Esophagus (tissue), 2 donors: Measurements from ENCODE around the gene WDR20. TPM values are rescaled to one million over a fixed set of nuclear protein-coding genes. Genes with fewer than 3 reads are reported as not detected.
A peak's percentile ranks its signal among the peaks of the same experiment; 100 is the strongest.
"Not testable (repeated sequence)": the region's sequence is repeated elsewhere in the genome, so short reads cannot be mapped to it uniquely, and the experiment has no call there.

Source experiments
- H3K27ac ChIP-seq, 2 donors: one replicate each; pipeline ENCODE4 v1.5.1; 2013; ENCODE audit warnings: low read depth in 2 of 2, mild to moderate bottlenecking in 2 of 2, inconsistent platforms in 1 of 2, low read length in 1 of 2, moderate library complexity in 1 of 2
- H3K27me3 ChIP-seq, 2 donors: one replicate each; pipeline ENCODE4 v1.6.1; 2013; ENCODE audit warnings: low read length in 2 of 2, control low read depth in 1 of 2, mild to moderate bottlenecking in 1 of 2; ENCODE audit not compliant: insufficient read depth in 2 of 2, control insufficient read depth in 1 of 2
- H3K36me3 ChIP-seq, 2 donors: one replicate each; pipeline ENCODE4 v1.6.1; 2013; ENCODE audit warnings: low read length in 1 of 2; ENCODE audit not compliant: control insufficient read depth in 2 of 2, insufficient read depth in 2 of 2
- H3K4me1 ChIP-seq, 2 donors: one replicate each; pipeline ENCODE4 v1.6.1; 2013; ENCODE audit warnings: low read length in 1 of 2; ENCODE audit not compliant: control insufficient read depth in 2 of 2, insufficient read depth in 2 of 2
- H3K4me3 ChIP-seq, 2 donors: one replicate each; pipeline ENCODE4 v1.5.1; 2013; ENCODE audit warnings: low read length in 2 of 2, mild to moderate bottlenecking in 2 of 2, low read depth in 1 of 2, moderate library complexity in 1 of 2
- H3K9me3 ChIP-seq, 2 donors: one replicate each; pipeline ENCODE4 v1.6.1; 2013; ENCODE audit warnings: mild to moderate bottlenecking in 2 of 2, low read depth in 1 of 2, low read length in 1 of 2, moderate library complexity in 1 of 2; ENCODE audit not compliant: control insufficient read depth in 2 of 2, insufficient read depth in 1 of 2
- WGBS, 2 donors: extraction: QIAGEN DNeasy Blood & Tissue Kit; methylation state at CpG; one replicate each; pipeline ENCODE4 v1.1.7; 2013; 5-methylcytosine and 5-hydroxymethylcytosine counted together
- polyA plus RNA-seq, 2 donors: library from polyadenylated mRNA; stranded (reverse); fragments of 200-250 nt; gene quantifications; one replicate each; pipeline ENCODE4 v1.2.3, GENCODE V29; 2013
- donor health status: healthy with polysubstance abuse.
- donor health status: Bipolar disorder and iron deficiency.

Gene WDR20
- polyA plus RNA-seq, 2 donors: 12.8 to 13.1 TPM

DNA sequence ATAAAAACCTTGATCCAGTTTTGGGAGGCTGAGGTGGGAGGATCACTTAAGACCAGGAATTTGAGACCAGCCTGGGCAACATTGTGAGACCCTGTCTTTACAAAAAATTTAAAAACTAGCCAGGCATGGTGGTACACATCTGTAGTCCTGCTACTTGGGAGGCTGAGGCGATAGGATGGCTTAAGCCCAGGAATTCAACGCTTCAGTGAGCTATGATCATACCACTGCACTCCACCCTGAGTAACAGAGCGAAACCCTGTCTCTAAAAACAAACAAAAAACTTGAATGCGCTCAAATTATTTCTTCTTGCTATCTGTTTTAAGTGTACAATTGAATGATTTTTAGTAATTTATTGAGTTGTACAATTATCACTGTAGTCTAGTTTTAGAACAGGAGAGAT, 20.1 kb downstream of the WDR20 start:
- WGBS, 2 donors: 75 to 83% methylated on average over 4 of the region's 4 CpGs
- no peak overlapping the region for H3K27ac ChIP-seq

DNA sequence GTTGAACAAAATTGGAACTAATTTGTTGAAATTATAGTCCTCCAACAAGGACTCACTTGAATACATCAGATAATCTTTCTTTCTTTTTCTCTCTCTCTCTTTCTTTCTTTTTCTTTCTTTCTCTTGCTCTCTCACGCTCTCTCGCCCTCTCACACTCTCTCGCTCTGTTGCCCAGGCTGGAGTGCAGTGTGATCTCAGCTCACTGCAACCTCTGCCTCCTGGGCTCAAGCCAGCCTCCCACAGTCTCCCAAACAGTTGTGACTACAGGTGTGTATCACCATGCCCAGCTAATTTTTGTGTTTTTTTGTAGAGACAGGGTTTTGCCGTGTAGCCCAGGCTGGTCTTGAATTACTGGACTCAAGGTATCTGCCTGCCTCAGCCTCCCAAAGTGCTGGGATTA, 22.8 kb downstream of the WDR20 start:
- Histone ChIP-seq H3K4me3 (no peak overlapping the region), H3K36me3 (peaks cover 0 to 6% of the 10 kb centered on the region in 2 donors), H3K27ac (no peak overlapping the region), H3K9me3 (no peaks in the 10 kb centered on the region), H3K27me3 (no peaks in the 10 kb centered on the region), H3K4me1 (peaks cover 3 to 8% of the 10 kb centered on the region in 2 donors)
- WGBS, 2 donors: 81 to 92% methylated on average over 4 of the region's 4 CpGs

More for the DNA sequence above, 20.1 kb downstream of the WDR20 start:
- peaks cover 0 to 6% of the 10 kb centered on the region in 2 donors for H3K4me1 ChIP-seq
- H3K4me3 ChIP-seq: no peak overlapping the region
- no peaks in the 10 kb centered on the region for H3K27me3 ChIP-seq
- H3K9me3 ChIP-seq: no peaks in the 10 kb centered on the region
- peaks cover 0 to 3% of the 10 kb centered on the region in 2 donors for H3K36me3 ChIP-seq

DNA sequence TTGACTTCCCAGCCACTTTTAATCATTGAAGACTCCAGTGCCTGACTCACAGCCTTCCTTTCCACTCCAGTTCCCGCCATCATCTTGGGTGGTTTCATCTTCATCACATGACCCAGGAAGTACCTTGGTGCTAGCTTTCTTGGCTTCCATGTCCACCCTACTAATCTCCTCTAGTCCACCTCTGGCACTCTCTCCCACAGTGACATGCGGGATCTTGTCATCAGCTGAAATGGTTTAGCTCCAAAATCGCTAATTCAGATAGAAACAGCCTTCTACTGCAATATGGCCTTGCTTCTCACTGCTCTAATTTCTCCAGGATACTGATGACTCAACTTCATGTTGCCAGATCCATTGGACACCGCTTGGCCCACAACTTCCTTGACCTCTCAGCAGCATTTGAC, 24.5 kb downstream of the WDR20 start:
- peak overlapping the region in 1 of 2 donors; percentile 15 for H3K4me3 ChIP-seq
- peaks cover 0 to 3% of the 10 kb centered on the region in 2 donors for H3K36me3 ChIP-seq
- WGBS, 2 donors: 51 to 59% methylated on average over 4 of the region's 4 CpGs
- peaks cover 3 to 8% of the 10 kb centered on the region in 2 donors for H3K4me1 ChIP-seq
- no peaks in the 10 kb centered on the region for H3K9me3 ChIP-seq
- H3K27me3 ChIP-seq: no peaks in the 10 kb centered on the region
- H3K27ac ChIP-seq: peak overlapping the region; percentile 3 to 31

DNA sequence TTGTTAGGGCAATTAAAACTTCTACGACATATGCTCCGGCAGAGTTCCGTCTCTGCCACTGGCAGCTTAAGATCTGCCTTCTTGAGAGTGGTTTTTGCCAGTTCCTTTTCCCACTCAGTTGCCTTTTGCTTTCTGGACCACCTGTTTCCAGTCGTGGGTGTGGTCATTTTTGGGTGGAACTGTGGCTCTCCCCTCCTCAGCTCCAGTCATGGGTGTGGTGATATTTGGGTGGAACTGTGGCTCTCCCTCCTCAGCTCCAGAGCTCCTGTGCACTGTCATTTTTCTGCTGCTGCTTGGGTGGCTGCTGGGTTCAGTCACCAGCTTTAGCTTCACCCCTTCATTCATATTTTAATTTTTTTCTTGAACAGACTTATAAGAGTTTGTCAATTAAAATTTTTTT, 25.3 kb downstream of the WDR20 start:
- 86% methylated on average over 4 of the region's 4 CpGs for whole genome bisulfite sequencing, 2 donors

DNA sequence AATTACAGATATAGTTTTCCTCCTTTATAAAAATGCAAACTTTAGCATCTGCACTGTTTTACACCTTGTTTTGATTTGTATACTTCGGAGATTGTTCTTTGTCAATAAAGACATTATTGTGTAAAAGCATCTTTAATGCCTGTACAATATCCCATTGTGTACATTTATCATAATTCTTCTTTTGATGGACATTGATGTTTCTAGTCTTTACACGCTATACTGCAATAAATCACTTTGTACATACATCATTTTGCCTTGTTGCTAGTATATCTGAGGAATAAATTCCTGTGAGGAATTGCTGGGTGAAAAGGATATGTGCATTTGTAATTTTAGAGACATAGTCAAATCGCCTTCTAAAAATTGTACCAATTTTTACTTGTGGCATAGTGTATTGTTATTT, 30.4 kb downstream of the WDR20 start:
- Histone ChIP-seq H3K27ac (no peak overlapping the region), H3K4me1 (peaks cover under 1% of the 10 kb centered on the region in 2 donors), H3K9me3 (no peaks in the 10 kb centered on the region), H3K36me3 (peaks cover 0 to 3% of the 10 kb centered on the region in 2 donors), H3K27me3 (no peaks in the 10 kb centered on the region), H3K4me3 (no peak overlapping the region)
- WGBS, 2 donors: 91 to 97% methylated on average over 3 of the region's 3 CpGs

More for the DNA sequence above, 25.3 kb downstream of the WDR20 start:
- Histone ChIP-seq H3K4me3 (peak overlapping the region in 1 of 2 donors; percentile 1), H3K36me3 (peaks cover 0 to 3% of the 10 kb centered on the region in 2 donors), H3K4me1 (peaks cover 3 to 8% of the 10 kb centered on the region in 2 donors), H3K9me3 (no peaks in the 10 kb centered on the region), H3K27ac (peak overlapping the region in 1 of 2 donors; percentile 13), H3K27me3 (no peaks in the 10 kb centered on the region)

DNA sequence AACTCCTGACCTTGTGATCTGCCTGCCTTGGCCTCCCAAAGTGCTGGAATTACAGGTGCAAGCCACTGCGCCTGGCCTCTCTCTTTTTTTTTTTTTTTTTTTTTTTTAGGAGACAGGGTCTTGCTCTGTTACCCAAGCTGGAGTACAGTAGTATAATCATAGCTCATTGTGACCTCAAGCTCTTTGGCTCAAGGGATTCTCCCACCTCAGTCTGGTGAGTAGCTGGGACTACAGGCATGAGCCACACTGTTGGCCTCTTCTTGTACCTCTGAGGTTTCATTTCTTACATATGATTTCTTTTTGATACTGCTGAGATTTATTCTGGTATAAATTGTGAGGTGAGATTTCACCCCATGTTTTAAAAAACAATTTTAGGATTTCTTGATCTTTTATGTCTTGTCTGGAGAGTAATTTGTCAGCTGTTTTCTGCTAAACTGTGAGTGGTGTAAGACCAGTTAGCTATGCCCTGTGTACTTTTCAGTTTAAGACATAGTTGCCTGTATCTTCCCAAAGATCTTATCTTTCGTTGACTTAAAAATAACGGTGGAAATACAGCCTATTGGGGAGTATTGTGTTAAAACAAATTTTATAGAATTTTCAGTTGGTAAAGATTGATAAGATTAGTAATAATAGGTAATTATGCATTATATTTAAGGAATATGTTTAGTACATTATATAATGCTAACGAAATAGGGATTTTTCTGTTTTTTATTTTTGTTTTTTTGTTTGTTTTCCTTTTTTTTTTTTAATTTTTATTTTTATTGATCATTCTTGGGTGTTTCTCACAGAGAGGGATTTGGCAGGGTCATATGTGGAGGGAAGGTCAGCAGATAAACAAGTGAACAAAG, 31.7 kb downstream of the WDR20 start:
- Histone ChIP-seq H3K4me1 (no peaks in the 10 kb centered on the region), H3K9me3 (no peaks in the 10 kb centered on the region), H3K4me3 (no peak overlapping the region), H3K27me3 (no peaks in the 10 kb centered on the region), H3K36me3 (peaks cover 0 to 3% of the 10 kb centered on the region in 2 donors), H3K27ac (no peak overlapping the region)
- WGBS, 2 donors: 79 to 86% methylated on average over 4 of the region's 4 CpGs

DNA sequence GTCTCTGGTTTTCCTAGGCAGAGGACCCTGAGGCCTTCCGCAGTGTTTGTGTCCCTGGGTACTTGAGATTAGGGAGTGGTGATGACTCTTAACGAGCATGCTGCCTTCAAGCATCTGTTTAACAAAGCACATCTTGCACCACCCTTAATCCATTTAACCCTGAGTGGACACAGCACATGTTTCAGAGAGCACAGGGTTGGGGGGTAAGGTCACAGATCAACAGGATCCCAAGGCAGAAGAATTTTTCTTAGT, 32.2 kb downstream of the WDR20 start:
- not testable (repeated sequence) for H3K27ac ChIP-seq, H3K36me3 ChIP-seq, H3K27me3 ChIP-seq, H3K4me3 ChIP-seq, H3K9me3 ChIP-seq, H3K4me1 ChIP-seq
- WGBS, 2 donors: 67 to 80% methylated on average over 1 of the region's 2 CpGs

DNA sequence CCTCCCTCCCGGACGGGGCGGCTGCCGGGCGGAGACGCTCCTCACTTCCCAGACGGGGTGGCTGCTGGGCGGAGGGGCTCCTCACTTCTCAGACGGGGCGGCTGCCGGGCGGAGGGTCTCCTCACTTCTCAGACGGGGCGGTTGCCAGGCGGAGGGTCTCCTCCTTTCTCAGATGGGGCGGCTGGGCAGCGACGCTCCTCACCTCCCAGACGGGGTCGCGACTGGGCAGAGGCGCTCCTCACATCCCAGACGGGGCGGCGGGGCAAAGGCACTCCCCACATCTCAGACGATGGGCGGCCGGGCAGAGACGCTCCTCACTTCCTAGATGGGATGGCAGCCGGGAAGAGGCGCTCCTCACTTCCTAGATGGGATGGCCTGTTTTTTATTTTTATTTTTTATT, 33.0 kb downstream of the WDR20 start:
- H3K27me3 ChIP-seq, H3K36me3 ChIP-seq, H3K9me3 ChIP-seq, H3K4me1 ChIP-seq, H3K4me3 ChIP-seq, H3K27ac ChIP-seq: not testable (repeated sequence)
- 95 to 96% methylated on average over 9 to 29 of the region's 31 CpGs for WGBS, 2 donors

DNA sequence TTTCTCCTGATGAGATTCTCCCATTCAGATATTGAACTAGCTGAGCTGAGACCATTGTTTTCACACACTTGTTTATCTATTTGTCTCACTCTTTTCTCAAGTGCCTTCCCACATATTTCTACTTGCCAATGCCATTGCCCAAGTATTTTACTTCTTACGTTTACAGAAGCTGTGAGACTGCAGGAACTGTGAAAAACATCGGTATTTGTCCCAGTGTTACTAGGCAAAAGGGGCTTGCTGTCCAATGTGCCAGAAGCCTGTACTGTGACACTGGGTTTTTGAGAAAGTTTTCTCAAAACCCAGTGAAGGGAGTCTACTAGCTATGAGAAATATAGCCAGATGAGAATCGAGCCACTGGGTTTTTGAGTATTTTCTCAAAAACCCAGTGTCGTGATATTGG, 37.5 kb downstream of the WDR20 start:
- H3K4me1 ChIP-seq: no peaks in the 10 kb centered on the region
- H3K27ac ChIP-seq: no peak overlapping the region
- H3K9me3 ChIP-seq: no peaks in the 10 kb centered on the region
- no peak overlapping the region for H3K4me3 ChIP-seq
- H3K36me3 ChIP-seq: no peaks in the 10 kb centered on the region
- H3K27me3 ChIP-seq: no peaks in the 10 kb centered on the region
- 93 to 94% methylated on average over 4 of the region's 4 CpGs for WGBS, 2 donors

DNA sequence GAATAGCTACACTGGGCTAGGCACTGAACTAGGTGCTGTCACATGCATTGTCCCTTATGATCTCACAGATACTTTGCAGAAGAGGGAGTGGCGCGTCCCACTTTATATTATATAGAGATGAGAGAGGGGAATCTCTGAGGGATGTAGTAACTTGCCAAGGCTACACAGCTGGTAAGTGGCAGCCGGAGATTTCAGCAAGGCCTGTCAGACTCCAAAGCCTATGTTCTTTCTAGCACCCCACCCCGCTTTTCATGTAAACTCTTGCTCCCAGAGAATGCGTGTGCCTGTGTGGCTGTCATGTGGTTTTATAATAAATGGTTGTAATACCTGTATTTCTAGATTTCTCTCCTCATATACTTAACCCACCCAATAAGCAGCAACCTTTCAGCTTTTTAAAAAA, 39.1 kb downstream of the WDR20 start:
- 55 to 76% methylated on average over 5 of the region's 5 CpGs for WGBS, 2 donors
- H3K9me3 ChIP-seq: no peaks in the 10 kb centered on the region
- no peaks in the 10 kb centered on the region for H3K36me3 ChIP-seq
- H3K4me1 ChIP-seq: no peaks in the 10 kb centered on the region
- no peaks in the 10 kb centered on the region for H3K27me3 ChIP-seq
- H3K4me3 ChIP-seq: no peak overlapping the region
- H3K27ac ChIP-seq: peak overlapping the region in 1 of 2 donors; percentile 65
